Measurements from ENCODE around the gene ZSCAN12.
A peak's percentile ranks its signal among the peaks of the same experiment; 100 is the strongest.
"Not testable (repeated sequence)": the region's sequence is repeated elsewhere in the genome, so short reads cannot be mapped to it uniquely, and the experiment has no call there.

ZSCAN12 gene

GRCh38 chr6:28393912-28394662 lies 5.5 kb downstream of the ZSCAN12 start:
- DNase-seq = no peak

- no peak for DNase-seq
Measured at GRCh38 chr6:28390688-28391087, 8.9 kb downstream of the ZSCAN12 start.

- no peak for DNase-seq
Measured at GRCh38 chr6:28384143-28384533, 15.4 kb downstream of the ZSCAN12 start.

- DNase-seq = peak; percentile 87 to 93
Measured at GRCh38 chr6:28383235-28384142, 16.1 kb downstream of the ZSCAN12 start.

- DNase-seq = no peak
Measured at GRCh38 chr6:28380381-28380780, 19.2 kb downstream of the ZSCAN12 start.

GRCh38 chr6:28378644-28379043 lies 20.9 kb downstream of the ZSCAN12 start:
- DNase-seq = no peak

- DNase-seq = no peak
Measured at GRCh38 chr6:28377879-28378278, 21.7 kb downstream of the ZSCAN12 start.

GRCh38 chr6:28373925-28374324 lies 25.6 kb downstream of the ZSCAN12 start:
- no peak for DNase-seq

GRCh38 chr6:28371706-28372451 lies 27.7 kb downstream of the ZSCAN12 start:
- no peak for DNase-seq

GRCh38 chr6:28371280-28371679 lies 28.3 kb downstream of the ZSCAN12 start:
- DNase-seq = no peak

GRCh38 chr6:28370440-28370839 lies 29.1 kb downstream of the ZSCAN12 start:
- no peak for DNase-seq

GRCh38 chr6:28369463-28369862 lies 30.1 kb downstream of the ZSCAN12 start:
- no peak for DNase-seq

GRCh38 chr6:28368522-28368921 lies 31.0 kb downstream of the ZSCAN12 start:
- DNase-seq = peak; percentile 67 to 82

GRCh38 chr6:28365590-28365989 lies 34.0 kb downstream of the ZSCAN12 start:
- not testable (repeated sequence) for DNase-seq

GRCh38 chr6:28360961-28361360 lies 38.6 kb downstream of the ZSCAN12 start:
- no peak for DNase-seq

GRCh38 chr6:28359562-28359961 lies 40.0 kb downstream of the ZSCAN12 start:
- DNase-seq = not testable (repeated sequence)

- DNase-seq = peak in 1 of 2 donors; percentile 13
Measured at GRCh38 chr6:28357036-28357435, 42.5 kb downstream of the ZSCAN12 start.

GRCh38 chr6:28356666-28357020 lies 42.9 kb downstream of the ZSCAN12 start:
- no peak for DNase-seq

GRCh38 chr6:28355743-28356665 lies 43.5 kb downstream of the ZSCAN12 start:
- DNase-seq = peak; percentile 84 to 87

GRCh38 chr6:28354688-28355554 lies 44.6 kb downstream of the ZSCAN12 start:
- no peak for DNase-seq

All from inflammatory macrophage (primary cell).